ENCODE results near the gene SYPL1. TPM values are rescaled to one million over a fixed set of nuclear protein-coding genes. Genes with fewer than 3 reads are reported as not detected.

The SYPL1 gene
- total RNA-seq: 41.7 and 56.0 TPM in 2 replicates

GRCh38 chr7:106112118-106112971, at the start of gene SYPL1:
Gene SYPL1, minus strand, starts transcription at chr7:106112312. Its CDS starts 104 bp downstream, at chr7:106112208.

Other genes starting within 250 kb of the SYPL1 start
- 5.5 and 6.5 TPM in 2 replicates for gene ATXN7L1, start 235.7 kb downstream of the SYPL1 start, total RNA-seq
- 1.3 and 1.7 TPM in 2 replicates for gene CDHR3, start 149.0 kb downstream of the SYPL1 start, total RNA-seq
- 126 and 212 TPM in 2 replicates for gene NAMPT, start 172.7 kb upstream of the SYPL1 start, total RNA-seq